ENCODE data around the gene BIK. TPM values are rescaled to one million over a fixed set of nuclear protein-coding genes. Genes with fewer than 3 reads are reported as not detected.

BIK gene, protein sequence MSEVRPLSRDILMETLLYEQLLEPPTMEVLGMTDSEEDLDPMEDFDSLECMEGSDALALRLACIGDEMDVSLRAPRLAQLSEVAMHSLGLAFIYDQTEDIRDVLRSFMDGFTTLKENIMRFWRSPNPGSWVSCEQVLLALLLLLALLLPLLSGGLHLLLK
- 1 to 10 TPM in 1 of 3 donors, under 1 TPM in 2; 0.60 to 1.1 (median 0.94) TPM for polyA plus RNA-seq (ENCODE audit: insufficient read length in 3 of 3)

DNA sequence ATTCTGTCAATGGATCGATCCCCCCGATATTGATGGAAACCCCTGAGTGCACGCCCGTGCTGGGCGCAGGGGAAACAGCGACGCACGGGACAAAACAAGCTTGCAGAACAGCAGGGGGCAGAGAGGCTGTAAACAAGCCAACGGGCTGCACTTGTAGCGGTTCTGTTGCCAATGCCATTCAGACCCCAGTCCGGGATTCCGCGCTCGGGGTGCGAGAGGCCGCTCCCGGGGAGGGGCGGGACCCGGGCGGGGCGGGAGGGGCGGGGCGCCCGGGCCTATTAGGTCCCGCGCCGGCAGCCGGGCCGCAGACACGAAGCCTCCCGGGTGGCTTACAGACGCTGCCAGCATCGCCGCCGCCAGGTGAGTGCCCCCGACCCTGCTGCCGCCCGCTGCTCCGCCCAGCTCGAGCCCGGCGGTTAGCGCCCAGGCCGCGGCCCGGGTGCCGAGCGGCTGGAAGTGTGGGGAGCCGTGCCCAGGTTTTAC is at the start of gene BIK:
BIK (plus strand) TSS at position 307 of the 483 bp plus-strand sequence. CDS start 13,273 bp downstream, outside the sequence.
- no peak for DNase-seq (ENCODE audit: low read depth in 3 of 3, low spot score in 2 of 3)

DNA sequence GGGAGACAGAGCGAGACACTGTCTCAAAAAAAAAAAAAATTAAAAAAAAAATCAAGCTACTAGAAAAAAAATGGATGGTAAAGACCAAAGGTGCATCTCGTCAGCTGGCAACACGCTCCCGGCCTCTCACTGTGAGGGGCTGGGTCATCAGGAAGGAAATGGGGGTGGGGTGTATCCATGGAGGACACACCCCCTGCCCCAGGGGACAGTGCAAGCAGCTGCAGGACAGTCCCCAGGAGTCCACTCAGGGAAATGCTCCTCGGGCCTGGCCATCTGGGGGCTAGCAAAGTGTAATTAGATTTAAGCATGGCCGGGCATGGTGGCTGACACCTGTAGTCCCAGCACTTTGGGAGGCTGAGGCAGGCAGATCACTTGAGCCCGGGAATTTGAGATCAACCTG is 44.4 kb upstream of the BIK start:
- DNase-seq (ENCODE audit: low read depth in 3 of 3, low spot score in 2 of 3), result no peak

DNA sequence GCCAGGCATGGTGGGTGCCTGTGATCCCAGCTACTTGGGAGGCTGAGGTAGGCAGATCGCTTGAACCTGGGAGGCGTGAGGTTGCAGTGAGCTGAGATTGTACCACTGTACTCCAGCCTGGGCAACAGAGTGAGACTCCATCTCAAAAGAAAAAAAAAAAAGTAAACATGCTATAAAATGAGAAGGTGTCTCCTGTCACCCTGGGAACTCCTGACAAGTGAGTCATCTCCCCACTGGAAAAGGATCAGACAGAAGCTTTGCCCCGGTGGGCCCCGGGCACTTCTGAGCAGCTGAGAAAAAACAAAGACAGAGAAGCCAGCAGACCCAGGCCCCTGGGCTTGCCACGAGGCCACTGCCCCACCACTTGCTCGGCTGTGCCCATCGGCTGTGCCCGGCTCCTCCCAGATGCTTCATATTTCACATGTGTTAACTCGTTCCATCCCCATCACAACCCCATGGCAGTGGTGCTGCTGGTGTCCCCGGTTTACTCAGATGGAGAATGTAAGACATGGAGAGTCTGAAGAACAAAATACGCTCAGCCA is 43.6 kb upstream of the BIK start:
- DNase-seq (ENCODE audit: low read depth in 3 of 3, low spot score in 2 of 3), result no peak

DNA sequence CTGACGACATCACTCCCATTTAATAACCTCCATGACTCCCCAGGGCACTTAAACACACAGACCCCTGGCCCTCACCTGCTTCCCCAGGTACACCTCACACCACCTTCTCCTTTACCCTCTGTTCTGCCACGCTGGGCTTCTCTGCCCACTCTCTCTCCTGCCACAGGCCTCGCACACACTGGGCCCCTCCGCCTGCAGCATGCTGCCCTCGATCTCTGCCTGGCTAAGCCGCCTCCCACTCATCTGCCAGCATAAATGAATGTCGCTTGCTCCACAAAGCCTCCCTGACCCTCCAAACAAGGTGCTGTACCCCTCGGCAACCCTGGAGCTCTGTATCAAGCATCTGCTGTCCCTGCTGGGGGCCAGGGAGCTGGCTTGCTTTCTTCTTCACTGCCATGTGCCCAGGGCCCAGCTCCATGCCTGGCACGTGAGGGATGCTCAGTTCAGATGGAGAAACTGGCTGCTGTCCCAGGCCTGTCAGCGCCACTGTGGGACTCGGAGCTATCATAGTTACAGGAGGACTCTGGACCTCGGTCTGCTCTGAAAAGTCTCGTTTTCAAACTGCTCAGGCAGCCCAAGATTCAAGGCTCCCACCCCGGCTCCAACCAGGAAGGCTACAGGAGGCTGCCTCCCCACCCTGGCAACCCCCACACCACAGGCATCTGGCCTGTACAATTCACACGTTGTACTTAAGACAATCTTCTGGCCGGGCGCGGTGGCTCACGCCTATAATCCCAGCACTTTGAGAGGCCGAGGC is 33.3 kb upstream of the BIK start:
- DNase-seq (ENCODE audit: low read depth in 3 of 3, low spot score in 2 of 3), result no peak

DNA sequence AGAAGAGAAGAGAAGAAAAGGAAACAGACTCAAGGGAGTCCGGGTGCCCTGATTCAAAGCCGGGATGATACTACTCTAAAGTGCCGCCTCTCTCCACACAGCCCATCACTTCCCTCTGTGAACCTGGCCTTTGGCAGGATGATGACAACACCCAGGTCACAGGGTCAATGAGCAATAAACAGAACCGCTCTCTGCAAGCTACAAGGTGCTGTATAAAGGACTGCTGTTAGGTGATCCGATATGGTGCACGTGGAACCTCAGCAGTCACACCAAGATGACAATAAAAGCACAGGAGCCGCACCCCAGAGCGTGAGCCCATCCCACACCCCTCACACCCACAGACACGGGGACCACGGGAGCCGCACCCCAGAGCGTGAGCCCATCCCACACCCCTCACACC is 32.0 kb upstream of the BIK start:
- DNase-seq (ENCODE audit: low read depth in 3 of 3, low spot score in 2 of 3), result no peak

DNA sequence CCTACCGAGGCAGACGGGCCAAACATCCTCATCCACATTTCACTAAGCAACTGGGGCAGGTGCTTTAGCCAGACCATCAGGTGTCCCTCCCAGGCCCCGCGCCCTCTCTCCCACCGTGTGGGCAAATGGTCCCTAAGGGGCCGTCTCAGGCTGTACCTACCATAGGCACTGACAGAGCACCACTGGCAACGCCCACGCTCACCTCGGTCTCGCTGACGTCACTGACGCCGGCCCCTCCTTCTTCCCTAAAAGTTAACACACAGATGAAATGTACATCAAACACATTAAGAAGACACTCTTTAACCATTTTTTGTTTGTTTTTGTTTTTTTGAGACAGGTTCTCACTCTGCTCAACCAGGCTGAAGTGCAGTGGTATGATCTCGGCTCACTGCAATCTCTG is 30.8 kb upstream of the BIK start:
- DNase-seq (ENCODE audit: low read depth in 3 of 3, low spot score in 2 of 3), result no peak

DNA sequence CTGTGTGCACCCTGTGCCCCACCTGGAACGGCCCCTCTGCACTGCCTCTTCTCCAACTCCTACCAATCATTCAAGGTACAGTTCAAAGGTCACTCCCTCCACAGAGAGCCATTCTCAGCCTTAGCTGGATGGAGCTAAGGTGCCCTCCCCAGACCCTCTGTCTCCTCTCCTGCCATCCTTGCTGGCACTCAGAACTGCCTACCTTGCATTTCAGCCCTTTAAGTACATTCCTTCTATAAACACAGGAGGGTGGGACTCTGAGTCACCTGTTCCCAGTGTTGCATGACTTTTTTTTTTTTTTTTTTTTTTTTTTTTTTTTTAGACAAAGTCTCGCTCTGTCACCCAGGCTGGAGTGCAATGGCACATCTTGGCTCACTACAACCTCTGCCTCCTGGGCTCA is 29.9 kb upstream of the BIK start:
- no peak for DNase-seq (ENCODE audit: low read depth in 3 of 3, low spot score in 2 of 3)

DNA sequence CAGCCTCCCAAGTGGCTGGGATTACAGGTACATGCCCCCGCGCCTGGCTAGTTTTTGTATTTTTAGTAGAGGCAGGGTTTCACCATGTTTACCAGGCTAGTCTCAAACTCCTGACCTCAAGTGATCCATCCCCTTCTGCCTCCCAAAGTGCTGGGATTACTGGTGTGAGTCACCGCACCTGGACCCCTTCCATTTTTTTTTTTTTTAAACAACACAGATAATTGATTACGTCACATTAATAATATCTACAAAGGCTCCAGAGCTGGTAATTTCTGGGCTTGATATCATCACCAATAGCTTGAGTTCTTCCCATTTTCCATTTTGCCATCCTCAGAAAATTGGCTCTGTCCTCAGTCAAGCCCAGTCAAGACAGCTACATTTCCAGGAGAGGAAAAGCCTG is 28.6 kb upstream of the BIK start:
- no peak for DNase-seq (ENCODE audit: low read depth in 3 of 3, low spot score in 2 of 3)

DNA sequence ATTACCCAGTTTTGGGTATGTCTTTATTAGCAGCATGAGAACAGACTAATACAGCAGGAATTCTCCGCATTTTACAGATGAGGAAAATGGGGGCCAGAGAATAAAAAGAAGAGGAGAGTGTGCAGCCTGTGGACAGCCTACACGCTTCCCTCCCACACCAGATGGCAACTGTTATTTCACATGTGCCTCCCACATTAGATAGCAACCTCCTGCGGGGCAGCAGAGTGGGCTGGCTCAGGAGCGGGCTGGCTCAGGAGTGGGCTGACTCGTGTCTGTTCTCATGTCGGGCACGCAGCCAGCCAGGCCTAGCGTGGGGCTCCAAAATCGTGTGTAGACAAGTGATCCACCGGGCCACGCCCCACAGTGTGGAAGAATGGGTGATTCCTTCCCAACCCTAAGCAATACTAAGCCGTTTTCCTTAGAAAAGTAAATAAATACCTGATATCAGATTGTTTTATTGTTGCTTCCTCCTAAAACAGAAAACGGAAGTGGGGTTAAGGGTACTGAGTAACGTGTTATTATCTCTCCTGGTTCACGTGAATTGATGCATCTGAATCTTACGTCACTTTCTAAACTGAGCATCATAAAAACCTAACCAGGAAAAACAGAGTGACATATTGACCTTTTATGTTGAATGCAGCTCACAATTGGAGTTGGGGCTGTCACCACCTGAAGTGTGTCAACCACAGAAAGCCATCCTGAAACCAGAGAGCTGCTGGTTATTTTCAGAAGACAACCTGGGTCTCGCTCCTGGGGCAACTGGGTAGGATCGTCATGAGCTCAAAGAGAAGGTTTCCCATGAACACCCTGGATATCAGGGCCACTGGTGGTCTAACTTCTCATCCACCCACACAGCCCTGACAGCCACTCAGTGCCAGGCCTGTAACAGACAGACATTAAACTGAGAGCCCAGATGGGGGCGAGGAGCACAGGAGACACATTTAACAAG is 24.6 kb upstream of the BIK start:
- no peak for DNase-seq (ENCODE audit: low read depth in 3 of 3, low spot score in 2 of 3)

DNA sequence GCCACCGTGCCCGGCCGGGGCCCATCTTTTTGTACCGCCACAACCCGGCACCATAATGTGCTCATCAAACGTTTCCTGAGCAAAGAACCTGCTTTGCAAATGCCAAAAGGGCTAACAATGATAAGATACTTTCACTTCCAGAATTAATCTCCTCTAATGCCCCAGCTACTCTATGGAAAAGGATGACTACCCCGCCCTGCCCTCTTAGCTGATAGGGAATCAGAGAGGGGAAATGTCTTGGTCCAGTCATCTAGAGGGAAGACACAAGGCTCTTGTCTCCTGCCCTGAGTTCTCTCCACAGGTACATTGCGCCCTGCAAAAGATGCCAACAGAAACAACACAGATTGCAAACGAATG is 21.9 kb upstream of the BIK start:
- DNase-seq (ENCODE audit: low read depth in 3 of 3, low spot score in 2 of 3), result no peak

DNA sequence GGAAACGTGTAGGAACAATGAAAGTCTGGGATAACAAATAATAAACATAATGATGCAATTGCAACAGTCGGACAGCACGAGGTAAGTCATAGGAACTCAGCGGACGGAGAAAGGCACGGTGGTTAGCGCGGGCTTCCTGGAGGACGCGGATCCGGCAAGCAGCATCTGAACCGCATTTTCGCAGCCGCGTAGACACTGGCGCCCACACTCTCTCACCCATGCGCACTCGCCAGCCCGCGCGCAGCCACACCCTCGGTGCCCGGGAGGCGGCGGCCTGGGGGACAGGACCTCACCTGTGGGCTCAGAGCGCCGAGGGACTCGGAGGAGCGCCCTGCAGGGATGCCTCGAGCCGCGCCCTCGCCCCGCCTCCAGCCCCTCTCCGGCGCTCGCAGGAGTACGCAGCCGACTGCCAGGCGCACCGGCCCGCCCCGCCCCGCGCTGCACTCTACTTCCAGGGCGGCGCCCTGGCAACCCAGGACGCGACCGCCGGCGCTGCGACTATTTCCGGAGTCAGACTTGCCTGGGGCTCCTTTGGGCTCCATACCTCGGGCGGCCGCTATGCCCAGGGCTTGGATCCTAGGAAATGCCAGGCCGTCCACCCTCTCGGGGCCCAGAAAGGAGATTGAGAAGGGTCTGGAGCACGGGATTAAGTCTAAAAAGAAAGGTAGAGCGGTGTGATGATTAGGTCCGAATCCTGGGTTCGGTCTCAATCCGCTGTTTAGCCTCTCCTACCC is 21.4 kb upstream of the BIK start, which contains the start of gene TTLL1:
TTLL1 (minus strand) TSS at position 408 of the 734 bp plus-strand sequence. CDS start 13,805 bp downstream, outside the sequence.
- DNase-seq (ENCODE audit: low read depth in 3 of 3, low spot score in 2 of 3), result no peak

DNA sequence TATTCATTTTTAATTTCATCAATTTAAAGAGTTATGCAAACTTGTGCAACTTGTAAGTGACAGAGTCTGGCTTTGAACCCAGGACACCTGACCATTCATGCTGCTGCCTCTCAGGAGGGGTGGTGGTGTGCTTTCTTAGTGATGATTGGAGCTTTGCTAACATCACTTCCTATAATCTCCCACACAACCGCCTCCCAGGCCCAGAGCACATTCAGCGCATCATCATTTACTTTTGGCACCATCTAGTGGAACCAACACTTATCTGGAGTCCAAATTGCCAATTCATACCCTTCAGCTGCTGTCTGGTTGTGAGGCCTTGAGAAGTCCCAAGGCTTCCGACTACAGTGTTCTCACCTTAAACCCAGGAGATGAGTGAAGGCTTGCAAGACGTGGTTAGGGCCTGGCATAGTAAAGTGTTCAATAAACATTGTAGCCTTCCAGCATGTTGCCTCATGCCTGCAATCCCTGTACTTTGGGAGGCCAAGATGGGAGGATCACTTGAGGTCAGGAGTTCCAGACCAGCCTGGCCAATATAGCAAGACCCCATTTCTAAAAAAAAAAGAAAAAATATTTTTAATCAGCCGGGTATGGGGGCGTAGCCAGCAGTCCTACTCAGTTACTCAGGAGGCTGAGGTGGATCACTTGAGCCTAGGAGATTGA is 20.3 kb upstream of the BIK start:
- no peak for DNase-seq (ENCODE audit: low read depth in 3 of 3, low spot score in 2 of 3)

DNA sequence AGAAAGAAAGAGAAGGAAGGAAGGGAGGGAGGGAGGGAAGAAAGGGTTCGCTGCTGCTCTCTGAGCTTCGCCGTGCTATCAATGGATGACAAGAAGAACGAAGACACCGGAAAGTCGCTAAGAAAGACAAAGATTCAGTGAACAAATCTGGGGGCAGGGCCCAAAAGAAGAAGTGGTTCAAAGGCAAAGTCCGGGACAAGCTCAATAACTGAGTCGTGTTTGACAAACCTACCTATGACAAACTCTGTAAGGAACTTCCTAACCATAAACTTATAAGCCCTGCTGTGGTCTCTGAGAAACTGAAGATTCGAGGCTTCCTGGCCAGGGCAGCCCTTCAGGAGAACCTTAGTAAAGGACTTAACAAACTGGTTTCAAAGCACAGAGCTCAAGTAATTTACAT is 18.5 kb upstream of the BIK start:
- no peak for DNase-seq (ENCODE audit: low read depth in 3 of 3, low spot score in 2 of 3)

DNA sequence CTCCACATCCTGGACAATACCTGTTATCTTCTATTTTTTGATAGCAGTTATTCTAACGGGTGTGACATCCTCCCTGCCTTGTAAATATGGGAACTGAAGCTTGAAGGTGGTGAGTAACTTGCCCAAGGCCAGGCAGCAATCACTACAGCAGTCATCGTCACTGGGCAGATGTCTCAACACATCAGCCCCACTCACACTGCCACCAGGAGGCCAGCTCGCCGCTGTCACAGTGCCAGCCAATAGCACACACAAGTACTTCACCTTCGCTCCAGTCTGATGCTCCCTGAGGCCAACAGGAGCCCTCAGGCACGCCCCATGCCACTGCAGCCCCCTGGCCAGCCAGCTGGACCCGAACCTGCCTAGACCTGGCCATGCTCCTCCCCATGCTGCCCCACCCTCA is 16.5 kb upstream of the BIK start:
- no peak for DNase-seq (ENCODE audit: low read depth in 3 of 3, low spot score in 2 of 3)

DNA sequence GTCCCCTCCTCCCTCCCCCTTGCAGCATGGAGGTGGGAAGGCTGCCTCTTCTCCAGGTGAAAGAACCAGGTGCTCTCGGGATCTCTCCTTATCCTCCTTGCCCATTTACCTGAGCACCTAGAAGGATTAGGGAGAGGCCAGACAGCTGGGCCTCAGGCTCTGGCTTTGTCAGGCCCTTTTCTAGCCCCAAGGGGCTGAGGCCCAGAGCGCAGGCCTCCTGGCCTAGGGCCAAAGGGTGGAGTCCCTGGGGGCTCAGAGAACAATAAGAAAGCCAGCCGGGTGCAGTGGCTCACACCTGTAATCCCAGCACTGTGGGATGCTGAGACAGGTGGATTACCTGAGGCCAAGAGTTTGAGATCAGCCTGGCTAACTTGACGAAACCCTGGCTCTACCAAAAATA is 16.0 kb upstream of the BIK start:
- DNase-seq (ENCODE audit: low read depth in 3 of 3, low spot score in 2 of 3), result no peak

DNA sequence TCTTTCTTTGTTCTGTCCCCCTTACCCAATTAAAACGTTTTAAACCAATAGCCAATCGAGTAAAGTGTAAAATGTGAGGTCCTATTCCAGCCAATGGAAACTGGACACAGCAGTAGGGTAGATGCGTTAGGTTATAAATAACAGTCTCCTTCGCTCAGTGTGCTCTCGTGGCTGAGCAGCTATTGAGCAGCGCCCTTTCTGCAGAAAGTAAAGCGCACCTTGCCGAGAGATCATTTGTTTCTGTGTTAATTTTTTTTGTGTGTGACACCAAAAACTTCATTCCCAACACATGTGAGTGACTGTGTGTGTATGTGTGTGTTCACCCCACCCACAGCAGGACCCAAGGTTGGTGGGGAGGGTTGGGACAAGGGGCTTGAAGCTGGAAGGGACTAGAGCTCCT is 14.1 kb upstream of the BIK start:
- no peak for DNase-seq (ENCODE audit: low read depth in 3 of 3, low spot score in 2 of 3)

DNA sequence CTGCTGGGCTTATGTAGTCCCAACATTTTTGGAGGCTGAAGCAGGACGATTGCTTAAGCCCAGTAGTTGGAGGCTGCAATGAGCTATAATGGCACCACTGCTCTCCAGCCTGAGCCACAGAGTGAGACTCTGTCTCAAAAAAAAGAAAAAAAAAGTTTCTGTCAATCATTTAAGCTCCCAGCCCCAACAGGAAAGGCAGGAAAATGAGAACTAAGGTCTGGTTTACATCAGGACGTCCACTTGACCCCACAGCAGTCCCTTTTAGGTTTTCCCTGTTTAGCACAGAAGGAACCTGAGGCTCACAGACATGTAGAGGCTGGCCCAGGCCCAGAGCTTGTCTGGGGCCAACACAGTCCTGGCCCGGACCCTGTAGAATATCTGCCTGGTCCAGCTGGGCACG is 12.2 kb upstream of the BIK start:
- DNase-seq (ENCODE audit: low read depth in 3 of 3, low spot score in 2 of 3), result no peak

DNA sequence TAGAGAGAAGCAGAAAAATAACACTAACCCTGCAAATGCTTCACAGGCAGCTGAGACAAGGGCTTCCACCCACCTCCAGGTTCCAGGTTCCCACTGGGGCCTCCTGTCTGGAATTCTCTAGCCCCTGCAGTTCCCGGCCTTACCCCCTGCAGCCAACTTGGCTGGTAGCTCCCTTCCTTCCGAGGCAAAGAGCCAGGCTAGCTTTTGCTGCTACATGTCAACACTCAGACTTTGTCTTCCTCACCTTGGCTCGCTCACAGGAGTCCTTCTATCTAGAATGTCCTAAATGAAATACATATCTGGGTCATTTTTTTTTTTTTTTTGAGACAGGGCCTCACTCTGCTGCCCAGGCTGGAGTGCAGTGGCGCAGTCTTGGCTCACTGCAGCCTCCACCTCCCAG is 11.5 kb upstream of the BIK start:
- DNase-seq (ENCODE audit: low read depth in 3 of 3, low spot score in 2 of 3), result no peak

DNA sequence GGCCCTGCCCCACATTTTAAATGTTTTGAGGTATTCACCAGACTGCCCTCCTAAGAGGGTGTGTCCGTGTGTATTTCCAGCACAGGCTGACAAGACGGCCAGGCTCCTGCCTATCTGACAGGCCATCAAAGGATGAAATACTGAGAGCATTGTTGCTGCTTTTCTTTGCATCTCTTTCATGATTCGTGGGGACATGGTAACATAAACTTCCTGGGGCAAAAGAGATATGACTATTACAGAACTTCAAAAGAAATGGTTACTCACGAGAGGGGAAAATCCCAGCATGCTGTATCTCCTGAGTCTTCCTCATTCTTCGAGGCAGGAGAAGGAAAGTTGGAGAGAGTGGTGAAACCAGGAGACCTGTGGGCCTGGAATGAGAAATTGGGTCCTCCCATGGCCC is 10.3 kb upstream of the BIK start:
- no peak for DNase-seq (ENCODE audit: low read depth in 3 of 3, low spot score in 2 of 3)

DNA sequence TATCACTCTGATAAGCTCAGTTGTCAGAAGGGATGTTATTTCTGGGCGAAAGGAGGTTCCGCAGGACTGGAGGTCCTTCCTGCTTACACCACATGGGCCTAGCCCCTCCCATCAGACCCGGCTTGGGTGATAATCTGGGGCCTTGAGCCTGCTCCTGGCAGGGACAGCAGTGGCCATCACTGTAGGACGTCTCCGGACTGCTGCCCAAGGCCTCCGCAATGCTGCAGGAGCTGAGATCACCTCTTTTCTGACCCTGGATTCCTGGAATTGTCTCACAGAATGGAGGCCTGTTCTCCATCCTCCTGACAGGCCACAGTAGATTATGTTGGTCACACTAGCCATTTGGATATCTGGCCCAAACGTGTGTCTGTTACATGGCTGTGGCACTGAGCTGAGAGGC is 9.2 kb upstream of the BIK start:
- DNase-seq (ENCODE audit: low read depth in 3 of 3, low spot score in 2 of 3), result no peak
